T-helper 2 cell treated with Interferon-gamma antibody and Interleukin-4, amounts not matched to agents 5 μg/mL and 100 μg/mL, for 36 hours (primary cell): ENCODE measurements around the gene FDXR.

Experiments used
- DNase-seq: peaks from one replicate; pipeline ENCODE4 v3.0.0; 2021; ENCODE audit warnings: low spot score
- H3K27ac Mint-ChIP-seq: one replicate; pipeline ENCODE4 v1.8.0; 2021; ENCODE audit warnings: mild to moderate bottlenecking, mixed read lengths
- H3K27me3 Mint-ChIP-seq: one replicate; pipeline ENCODE4 v1.8.0; 2021; ENCODE audit warnings: low read depth, mixed read lengths
- H3K36me3 Mint-ChIP-seq: one replicate; pipeline ENCODE4 v1.8.0; 2021; ENCODE audit warnings: low read depth, mixed read lengths
- H3K4me1 Mint-ChIP-seq: one replicate; pipeline ENCODE4 v1.8.0; 2021; ENCODE audit warnings: low read depth, mixed read lengths
- H3K4me3 Mint-ChIP-seq: one replicate; pipeline ENCODE4 v1.8.0; 2022; ENCODE audit warnings: mild to moderate bottlenecking, moderate library complexity, mixed read lengths
- H3K9me3 Mint-ChIP-seq: one replicate; pipeline ENCODE4 v1.8.0; 2021; ENCODE audit warnings: mixed read lengths

Gene FDXR

GRCh38 chr17:74833501-74834377, 39.1 kb downstream of the FDXR start:
- Mint-ChIP-seq H3K27me3 (no peaks in the 10 kb centered on the region), H3K4me1 (no peaks in the 10 kb centered on the region), H3K4me3 (no peak overlapping the region), H3K9me3 (no peaks in the 10 kb centered on the region), H3K27ac (no peak overlapping the region), H3K36me3 (peaks cover 7% of the 10 kb centered on the region)
- no peak for DNase-seq

GRCh38 chr17:74832421-74832820, 40.4 kb downstream of the FDXR start:
- Mint-ChIP-seq H3K9me3 (no peaks in the 10 kb centered on the region), H3K4me3 (no peak overlapping the region), H3K27me3 (no peaks in the 10 kb centered on the region), H3K27ac (no peak overlapping the region), H3K36me3 (peaks cover 7% of the 10 kb centered on the region), H3K4me1 (no peaks in the 10 kb centered on the region)
- DNase-seq, result no peak

- H3K9me3 Mint-ChIP-seq, result no peaks in the 10 kb centered on the region
- no peaks in the 10 kb centered on the region for H3K27me3 Mint-ChIP-seq
- DNase-seq, result no peak
- peaks cover 5% of the 10 kb centered on the region for H3K36me3 Mint-ChIP-seq
- H3K27ac Mint-ChIP-seq, result no peak overlapping the region
- no peaks in the 10 kb centered on the region for H3K4me1 Mint-ChIP-seq
- no peak overlapping the region for H3K4me3 Mint-ChIP-seq
These were observed 41.2 kb downstream of the FDXR start for GRCh38 chr17:74831444-74832146.

- Mint-ChIP-seq H3K36me3 (peaks cover 1% of the 10 kb centered on the region), H3K4me1 (no peaks in the 10 kb centered on the region), H3K27ac (no peak overlapping the region), H3K9me3 (no peaks in the 10 kb centered on the region), H3K4me3 (no peak overlapping the region), H3K27me3 (no peaks in the 10 kb centered on the region)
- DNase-seq, result no peak
These were observed 41.9 kb downstream of the FDXR start for GRCh38 chr17:74830861-74831260.

- Mint-ChIP-seq H3K4me1 (no peaks in the 10 kb centered on the region), H3K4me3 (no peak overlapping the region), H3K27ac (no peak overlapping the region), H3K27me3 (no peaks in the 10 kb centered on the region), H3K9me3 (no peaks in the 10 kb centered on the region), H3K36me3 (no peaks in the 10 kb centered on the region)
- DNase-seq, result no peak
These were observed 45.0 kb downstream of the FDXR start for GRCh38 chr17:74827800-74828199.

- Mint-ChIP-seq H3K9me3 (no peaks in the 10 kb centered on the region), H3K27ac (no peak overlapping the region), H3K4me3 (no peak overlapping the region), H3K27me3 (no peaks in the 10 kb centered on the region), H3K4me1 (no peaks in the 10 kb centered on the region), H3K36me3 (no peaks in the 10 kb centered on the region)
- DNase-seq, result no peak
These were observed 46.7 kb downstream of the FDXR start for GRCh38 chr17:74825952-74826719.

GRCh38 chr17:74824961-74825627, 47.7 kb downstream of the FDXR start:
- no peaks in the 10 kb centered on the region for H3K27me3 Mint-ChIP-seq
- no peak for DNase-seq

GRCh38 chr17:74822939-74823367, 49.8 kb downstream of the FDXR start:
- H3K27me3 Mint-ChIP-seq, result no peaks in the 10 kb centered on the region
- DNase-seq, result no peak
- no peaks in the 10 kb centered on the region for H3K9me3 Mint-ChIP-seq
- no peak overlapping the region for H3K4me3 Mint-ChIP-seq
- H3K27ac Mint-ChIP-seq, result no peak overlapping the region
- H3K36me3 Mint-ChIP-seq, result peaks cover 7% of the 10 kb centered on the region
- H3K4me1 Mint-ChIP-seq, result no peaks in the 10 kb centered on the region

More at GRCh38 chr17:74824961-74825627, 47.7 kb downstream of the FDXR start:
- Mint-ChIP-seq H3K4me3 (no peak overlapping the region), H3K36me3 (peaks cover 3% of the 10 kb centered on the region), H3K4me1 (no peaks in the 10 kb centered on the region), H3K27ac (no peak overlapping the region), H3K9me3 (no peaks in the 10 kb centered on the region)

- Mint-ChIP-seq H3K9me3 (no peaks in the 10 kb centered on the region), H3K4me3 (no peak overlapping the region), H3K4me1 (no peaks in the 10 kb centered on the region), H3K27me3 (no peaks in the 10 kb centered on the region), H3K27ac (no peak overlapping the region), H3K36me3 (peaks cover 7% of the 10 kb centered on the region)
- no peak for DNase-seq
These were observed 50.4 kb downstream of the FDXR start for GRCh38 chr17:74822335-74822938.

- Mint-ChIP-seq H3K27ac (no peak overlapping the region), H3K27me3 (no peaks in the 10 kb centered on the region), H3K4me1 (no peaks in the 10 kb centered on the region), H3K36me3 (peaks cover 7% of the 10 kb centered on the region), H3K4me3 (no peak overlapping the region), H3K9me3 (no peaks in the 10 kb centered on the region)
- DNase-seq, result no peak
These were observed 51.0 kb downstream of the FDXR start for GRCh38 chr17:74821655-74822334.

GRCh38 chr17:74819801-74820436, 52.9 kb downstream of the FDXR start:
- H3K4me3 Mint-ChIP-seq, result no peak overlapping the region
- DNase-seq, result no peak
- H3K36me3 Mint-ChIP-seq, result peaks cover 7% of the 10 kb centered on the region
- no peaks in the 10 kb centered on the region for H3K27me3 Mint-ChIP-seq
- H3K4me1 Mint-ChIP-seq, result peaks cover 4% of the 10 kb centered on the region
- no peaks in the 10 kb centered on the region for H3K9me3 Mint-ChIP-seq
- H3K27ac Mint-ChIP-seq, result no peak overlapping the region

- Mint-ChIP-seq H3K4me3 (no peak overlapping the region), H3K36me3 (peaks cover 7% of the 10 kb centered on the region), H3K27ac (no peak overlapping the region), H3K27me3 (no peaks in the 10 kb centered on the region), H3K9me3 (no peaks in the 10 kb centered on the region), H3K4me1 (peaks cover 4% of the 10 kb centered on the region)
- DNase-seq, result no peak
These were observed 54.4 kb downstream of the FDXR start for GRCh38 chr17:74818291-74818938.
